Tibial artery (tissue), 4 donors: ENCODE measurements around the gene CFAP300.

ENCODE experiments used
- DNase-seq, 2 donors: peaks; one replicate each; pipeline ENCODE4 v3.0.0-alpha.2; 2019
- H3K27ac ChIP-seq, 2 donors: fragments of 200-600 bp; sonication (generic) in 1 of 2; 1 replicate in 1 of 2; 2 replicates in 1 of 2; pipeline ENCODE4 v1.5.1; 2018 to 2019; ENCODE audit warnings: mild to moderate bottlenecking in 1 of 2
- H3K27me3 ChIP-seq, 2 donors: fragments of 200-600 bp; sonication (generic) in 1 of 2; one replicate each; pipeline versions ENCODE4 v1.5.1 to v1.6.0; 2016 to 2019
- H3K36me3 ChIP-seq, 3 donors: fragments of 200-600 bp; sonication (generic) in 2 of 3; one replicate each; pipeline ENCODE4 v1.5.1; 2016 to 2019; ENCODE audit warnings: mild to moderate bottlenecking in 2 of 3
- H3K4me1 ChIP-seq, 4 donors: fragments of 200-600 bp; sonication (generic) in 2 of 4; 1 replicate in 3 of 4; 2 replicates in 1 of 4; pipeline ENCODE4 v1.5.1; 2016 to 2019
- H3K4me3 ChIP-seq, 2 donors: fragments of 200-600 bp; sonication (generic) in 1 of 2; 1 replicate in 1 of 2; 2 replicates in 1 of 2; pipeline ENCODE4 v1.5.1; 2018 to 2019; ENCODE audit warnings: mild to moderate bottlenecking in 2 of 2
- H3K9me3 ChIP-seq, 3 donors: fragments of 200-600 bp; sonication (generic) in 1 of 3; one replicate each; pipeline ENCODE4 v1.5.1; 2016 to 2019
- intact Hi-C: fragments of 100-400 bp; cut with DNase I; formaldehyde crosslinking; loops from one replicate; pipeline ENCODE4 v1.15.0; 2023; ENCODE audit warnings: low total_unique reads
- TF ChIP-seq, protein P1 (sequence below), 2 experiments: fragments of 200-600 bp in 1 of 2; fragments of 450-650 bp in 1 of 2; IDR thresholded peaks; one replicate each; pipeline ENCODE4 v1.5.1; 2017 to 2019; ENCODE audit warnings: antibody characterized with exemption in 2 of 2, mild to moderate bottlenecking in 1 of 2, moderate library complexity in 1 of 2

Gene CFAP300

DNA sequence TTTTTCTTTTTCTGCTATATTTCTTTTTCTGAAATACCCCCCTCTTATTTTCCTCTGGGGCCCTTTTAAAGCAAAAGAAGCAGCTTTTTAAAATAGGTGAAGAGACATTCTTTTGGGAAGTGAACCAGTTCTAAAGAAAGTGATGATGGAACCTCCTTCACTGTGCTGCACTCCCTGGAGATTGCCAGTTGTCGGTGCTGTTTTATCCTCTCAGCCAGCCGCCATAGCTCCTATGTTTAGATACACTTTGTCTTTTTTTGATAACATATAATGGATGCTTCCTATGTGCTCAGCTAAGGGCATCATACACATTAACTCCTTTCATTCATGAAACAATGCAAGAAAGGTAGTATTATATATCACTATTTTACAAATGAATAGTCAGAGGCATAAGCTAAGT is 14.0 kb downstream of the CFAP300 start:
- H3K9me3 ChIP-seq, result no peaks in the 10 kb centered on the region
- no peak for DNase-seq
- no peaks in the 10 kb centered on the region for H3K36me3 ChIP-seq
- intact Hi-C loops, result no loop called here
- TF ChIP-seq, protein P1, sequence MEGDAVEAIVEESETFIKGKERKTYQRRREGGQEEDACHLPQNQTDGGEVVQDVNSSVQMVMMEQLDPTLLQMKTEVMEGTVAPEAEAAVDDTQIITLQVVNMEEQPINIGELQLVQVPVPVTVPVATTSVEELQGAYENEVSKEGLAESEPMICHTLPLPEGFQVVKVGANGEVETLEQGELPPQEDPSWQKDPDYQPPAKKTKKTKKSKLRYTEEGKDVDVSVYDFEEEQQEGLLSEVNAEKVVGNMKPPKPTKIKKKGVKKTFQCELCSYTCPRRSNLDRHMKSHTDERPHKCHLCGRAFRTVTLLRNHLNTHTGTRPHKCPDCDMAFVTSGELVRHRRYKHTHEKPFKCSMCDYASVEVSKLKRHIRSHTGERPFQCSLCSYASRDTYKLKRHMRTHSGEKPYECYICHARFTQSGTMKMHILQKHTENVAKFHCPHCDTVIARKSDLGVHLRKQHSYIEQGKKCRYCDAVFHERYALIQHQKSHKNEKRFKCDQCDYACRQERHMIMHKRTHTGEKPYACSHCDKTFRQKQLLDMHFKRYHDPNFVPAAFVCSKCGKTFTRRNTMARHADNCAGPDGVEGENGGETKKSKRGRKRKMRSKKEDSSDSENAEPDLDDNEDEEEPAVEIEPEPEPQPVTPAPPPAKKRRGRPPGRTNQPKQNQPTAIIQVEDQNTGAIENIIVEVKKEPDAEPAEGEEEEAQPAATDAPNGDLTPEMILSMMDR (IDR thresholded peaks at IDR 0.05), result peak in 1 of 2 experiments; percentile 17
- no peaks in the 10 kb centered on the region for H3K27me3 ChIP-seq
- no peaks in the 10 kb centered on the region for H3K4me1 ChIP-seq
- no peak overlapping the region for H3K4me3 ChIP-seq
- H3K27ac ChIP-seq, result no peak overlapping the region

GRCh38 chr11:102062106-102062505 is 14.9 kb downstream of the CFAP300 start:
- TF ChIP-seq, protein P1 (IDR thresholded peaks at IDR 0.05), result no peak
- intact Hi-C loops, result no loop called here
- Histone ChIP-seq H3K36me3 (no peaks in the 10 kb centered on the region), H3K27ac (no peak overlapping the region), H3K9me3 (no peaks in the 10 kb centered on the region), H3K27me3 (no peaks in the 10 kb centered on the region), H3K4me3 (no peak overlapping the region), H3K4me1 (no peaks in the 10 kb centered on the region)
- DNase-seq, result no peak

DNA sequence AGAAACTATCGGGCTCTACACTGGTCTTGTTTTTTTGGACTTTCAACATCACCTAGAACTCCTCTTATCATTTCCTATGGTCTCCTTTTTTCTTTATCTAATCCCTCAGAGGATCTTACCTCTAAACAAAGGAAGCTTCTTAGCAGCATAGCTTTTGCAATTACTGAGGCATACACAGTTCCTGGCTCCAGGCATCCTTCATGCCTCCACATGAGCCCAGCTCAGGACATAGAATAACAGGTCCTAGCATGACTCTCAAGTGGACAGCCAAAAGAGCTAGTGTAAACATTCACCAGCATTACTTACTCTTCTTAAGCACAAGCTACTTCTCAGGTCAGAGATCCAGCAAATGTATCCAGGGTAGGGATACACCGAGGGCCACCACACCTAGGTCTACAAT is 17.1 kb downstream of the CFAP300 start:
- DNase-seq, result no peak
- Histone ChIP-seq H3K9me3 (no peaks in the 10 kb centered on the region), H3K27me3 (no peaks in the 10 kb centered on the region), H3K4me1 (no peaks in the 10 kb centered on the region), H3K27ac (no peak overlapping the region), H3K4me3 (no peak overlapping the region), H3K36me3 (no peaks in the 10 kb centered on the region)
- intact Hi-C loops, result no loop called here
- TF ChIP-seq, protein P1 (IDR thresholded peaks at IDR 0.05), result no peak

GRCh38 chr11:102070766-102071165 is 23.5 kb downstream of the CFAP300 start:
- Histone ChIP-seq H3K27ac (no peak overlapping the region), H3K36me3 (peaks cover 0 to 6% (median 0%) of the 10 kb centered on the region in 3 donors), H3K4me1 (no peaks in the 10 kb centered on the region), H3K4me3 (no peak overlapping the region), H3K27me3 (no peaks in the 10 kb centered on the region), H3K9me3 (peaks cover 6 to 22% (median 10%) of the 10 kb centered on the region in 3 donors)
- TF ChIP-seq, protein P1 (IDR thresholded peaks at IDR 0.05), result no peak
- intact Hi-C loops, result no loop called here
- no peak for DNase-seq

GRCh38 chr11:102071497-102072472 is 24.5 kb downstream of the CFAP300 start:
- H3K27me3 ChIP-seq, result no peaks in the 10 kb centered on the region
- H3K4me1 ChIP-seq, result no peaks in the 10 kb centered on the region
- H3K27ac ChIP-seq, result no peak overlapping the region
- TF ChIP-seq, protein P1 (IDR thresholded peaks at IDR 0.05), result no peak
- H3K4me3 ChIP-seq, result no peak overlapping the region
- H3K36me3 ChIP-seq, result peaks cover 0 to 6% (median 0%) of the 10 kb centered on the region in 3 donors
- intact Hi-C loops, result no loop called here
- no peak for DNase-seq
- H3K9me3 ChIP-seq, result peaks cover 6 to 22% (median 10%) of the 10 kb centered on the region in 3 donors
